ENCODE data around the gene DAB2IP. TPM values are rescaled to one million over a fixed set of nuclear protein-coding genes. Genes with fewer than 3 reads are reported as not detected.

The DAB2IP gene
- polyA plus RNA-seq, 1 donor (not counting 4 experiments of a cell fraction or from before 2014, with no cell fraction given), result 28.6 TPM

- DNase-seq (ENCODE audit: low read depth, low spot score) (no peak), FAIRE-seq (no peak)
- Histone ChIP-seq H3K9me3 (ENCODE audit: control insufficient read depth, low read depth, low read length) (no peaks in the 10 kb centered on the region), H3K9me1 (ENCODE audit: control insufficient read depth, extremely low read depth, insufficient read depth, low read length) (no peaks in the 10 kb centered on the region), H3K9ac (ENCODE audit: control insufficient read depth, extremely low read depth, insufficient read depth, low read length) (no peak overlapping the region), H4K20me1 (ENCODE audit: control insufficient read depth, extremely low read depth, insufficient read depth, low read length) (no peaks in the 10 kb centered on the region), H3K4me1 (ENCODE audit: control insufficient read depth, extremely low read depth, insufficient read depth, low read length) (no peaks in the 10 kb centered on the region), H3K27ac (ENCODE audit: control insufficient read depth, insufficient read depth, low read length) (no peak overlapping the region), H3K79me2 (ENCODE audit: control insufficient read depth, insufficient read depth, low read length) (no peaks in the 10 kb centered on the region), H3K27me3 (ENCODE audit: control insufficient read depth, extremely low read depth, insufficient read depth, low read length) (no peaks in the 10 kb centered on the region), H3K4me2 (ENCODE audit: control insufficient read depth, extremely low read depth, insufficient read depth, low read depth, low read length) (no peak overlapping the region), H2AFZ (ENCODE audit: control insufficient read depth, low read length) (no peak overlapping the region), H3K4me3 (ENCODE audit: control insufficient read depth in 2 of 3, extremely low read depth in 1 of 3, insufficient read depth in 2 of 3, low read depth in 1 of 3, low read length in 3 of 3) (no peak overlapping the region), H3K36me3 (ENCODE audit: control insufficient read depth in 2 of 2, extremely low read depth in 1 of 2, insufficient read depth in 2 of 2, low read length in 2 of 2) (peaks cover 6 to 35% of the 10 kb centered on the region in 2 experiments)
- dilution Hi-C loops (cut with MboI; ENCODE audit: extremely low pct_ligation_motif_present, low sequenced_read_pairs), result no loop called here
- no peak for TF ChIP-seq EZH2 (IDR thresholded peaks at IDR 0.05; ENCODE audit: low read length)
- no peak for TF ChIP-seq CTCF (optimal IDR thresholded peaks at IDR 0.05 in 1 of 3, IDR thresholded peaks at IDR 0.05 in 1 of 3, conservative IDR thresholded peaks at IDR 0.05 in 1 of 3; ENCODE audit: extremely low read depth in 1 of 3, insufficient read depth in 2 of 3, low read length in 3 of 3)
Observed at GRCh38 chr9:121785673-121786542, 134.5 kb downstream of the DAB2IP start.

GRCh38 chr9:121786543-121786948 is 135.1 kb downstream of the DAB2IP start:
- Histone ChIP-seq H3K27me3 (ENCODE audit: control insufficient read depth, extremely low read depth, insufficient read depth, low read length) (no peaks in the 10 kb centered on the region), H3K4me2 (ENCODE audit: control insufficient read depth, extremely low read depth, insufficient read depth, low read depth, low read length) (no peak overlapping the region), H3K9me1 (ENCODE audit: control insufficient read depth, extremely low read depth, insufficient read depth, low read length) (no peaks in the 10 kb centered on the region), H3K27ac (ENCODE audit: control insufficient read depth, insufficient read depth, low read length) (no peak overlapping the region), H2AFZ (ENCODE audit: control insufficient read depth, low read length) (no peak overlapping the region), H3K79me2 (ENCODE audit: control insufficient read depth, insufficient read depth, low read length) (no peaks in the 10 kb centered on the region), H4K20me1 (ENCODE audit: control insufficient read depth, extremely low read depth, insufficient read depth, low read length) (no peaks in the 10 kb centered on the region), H3K4me1 (ENCODE audit: control insufficient read depth, extremely low read depth, insufficient read depth, low read length) (no peaks in the 10 kb centered on the region), H3K9ac (ENCODE audit: control insufficient read depth, extremely low read depth, insufficient read depth, low read length) (no peak overlapping the region), H3K9me3 (ENCODE audit: control insufficient read depth, low read depth, low read length) (no peaks in the 10 kb centered on the region), H3K4me3 (ENCODE audit: control insufficient read depth in 2 of 3, extremely low read depth in 1 of 3, insufficient read depth in 2 of 3, low read depth in 1 of 3, low read length in 3 of 3) (no peak overlapping the region), H3K36me3 (ENCODE audit: control insufficient read depth in 2 of 2, extremely low read depth in 1 of 2, insufficient read depth in 2 of 2, low read length in 2 of 2) (peaks cover 4 to 30% of the 10 kb centered on the region in 2 experiments)
- no peak for TF ChIP-seq CTCF (optimal IDR thresholded peaks at IDR 0.05 in 1 of 3, IDR thresholded peaks at IDR 0.05 in 1 of 3, conservative IDR thresholded peaks at IDR 0.05 in 1 of 3; ENCODE audit: extremely low read depth in 1 of 3, insufficient read depth in 2 of 3, low read length in 3 of 3)
- no peak for FAIRE-seq
- dilution Hi-C loops (cut with MboI; ENCODE audit: extremely low pct_ligation_motif_present, low sequenced_read_pairs), result no loop called here
- no peak for DNase-seq (ENCODE audit: low read depth, low spot score)
